ENCODE results near the gene YBX2.

The YBX2 gene

GRCh38 chr17:7283471-7284216 is 10.8 kb downstream of the YBX2 start:
- in situ Hi-C loops (cut with HindIII; ENCODE audit: low pct_ligation_motif_present, low pct_unique_long_range_greater_than_20kb, low sequenced_read_pairs), result no loop called here

GRCh38 chr17:7282752-7283321 is 11.6 kb downstream of the YBX2 start:
- in situ Hi-C loops (cut with HindIII; ENCODE audit: low pct_ligation_motif_present, low pct_unique_long_range_greater_than_20kb, low sequenced_read_pairs), result no loop called here
- no peak for DNase-seq

More at GRCh38 chr17:7283471-7284216, 10.8 kb downstream of the YBX2 start:
- DNase-seq, result no peak

- DNase-seq, result no peak
- in situ Hi-C loops (cut with HindIII; ENCODE audit: low pct_ligation_motif_present, low pct_unique_long_range_greater_than_20kb, low sequenced_read_pairs), result no loop called here
Measured at GRCh38 chr17:7281953-7282751, 12.3 kb downstream of the YBX2 start.

GRCh38 chr17:7281074-7281952 is 13.1 kb downstream of the YBX2 start, which contains the start of gene SLC2A4:
Gene SLC2A4 (plus strand): TSS chr17:7281718. CDS start chr17:7281935, 217 bp downstream.
- in situ Hi-C loops (cut with HindIII; ENCODE audit: low pct_ligation_motif_present, low pct_unique_long_range_greater_than_20kb, low sequenced_read_pairs), result no loop called here

GRCh38 chr17:7280519-7281073 is 13.8 kb downstream of the YBX2 start:
- DNase-seq, result peak; percentile 87
- in situ Hi-C loops (cut with HindIII; ENCODE audit: low pct_ligation_motif_present, low pct_unique_long_range_greater_than_20kb, low sequenced_read_pairs), result no loop called here

More at GRCh38 chr17:7281074-7281952, 13.1 kb downstream of the YBX2 start, which contains the start of gene SLC2A4:
- DNase-seq, result peak; percentile 97

- in situ Hi-C loops (cut with HindIII; ENCODE audit: low pct_ligation_motif_present, low pct_unique_long_range_greater_than_20kb, low sequenced_read_pairs), result no loop called here
- DNase-seq, result no peak
Measured at GRCh38 chr17:7279448-7279847, 15.0 kb downstream of the YBX2 start.

GRCh38 chr17:7266784-7267183 is 27.7 kb downstream of the YBX2 start:
- in situ Hi-C loops (cut with HindIII; ENCODE audit: low pct_ligation_motif_present, low pct_unique_long_range_greater_than_20kb, low sequenced_read_pairs), result no loop called here

GRCh38 chr17:7263801-7264078 is 30.7 kb downstream of the YBX2 start:
- in situ Hi-C loops (cut with HindIII; ENCODE audit: low pct_ligation_motif_present, low pct_unique_long_range_greater_than_20kb, low sequenced_read_pairs), result no loop called here
- no peak for DNase-seq

More at GRCh38 chr17:7266784-7267183, 27.7 kb downstream of the YBX2 start:
- DNase-seq, result no peak

GRCh38 chr17:7262935-7263800 is 31.3 kb downstream of the YBX2 start:
- in situ Hi-C loops (cut with HindIII; ENCODE audit: low pct_ligation_motif_present, low pct_unique_long_range_greater_than_20kb, low sequenced_read_pairs), result no loop called here
- DNase-seq, result no peak

- no peak for DNase-seq
- in situ Hi-C loops (cut with HindIII; ENCODE audit: low pct_ligation_motif_present, low pct_unique_long_range_greater_than_20kb, low sequenced_read_pairs), result no loop called here
Measured at GRCh38 chr17:7262192-7262934, 32.1 kb downstream of the YBX2 start, which contains the start of gene CLDN7. Gene CLDN7 (minus strand): TSS chr17:7262478. CDS start chr17:7262043, 435 bp downstream.

GRCh38 chr17:7261379-7262191 is 32.9 kb downstream of the YBX2 start:
- no peak for DNase-seq
- in situ Hi-C loops (cut with HindIII; ENCODE audit: low pct_ligation_motif_present, low pct_unique_long_range_greater_than_20kb, low sequenced_read_pairs), result no loop called here

GRCh38 chr17:7260651-7261378 is 33.6 kb downstream of the YBX2 start:
- no peak for DNase-seq
- in situ Hi-C loops (cut with HindIII; ENCODE audit: low pct_ligation_motif_present, low pct_unique_long_range_greater_than_20kb, low sequenced_read_pairs), result no loop called here

GRCh38 chr17:7260151-7260550 is 34.3 kb downstream of the YBX2 start:
- no peak for DNase-seq
- in situ Hi-C loops (cut with HindIII; ENCODE audit: low pct_ligation_motif_present, low pct_unique_long_range_greater_than_20kb, low sequenced_read_pairs), result no loop called here

GRCh38 chr17:7259555-7259889 is 34.9 kb downstream of the YBX2 start:
- DNase-seq, result no peak
- in situ Hi-C loops (cut with HindIII; ENCODE audit: low pct_ligation_motif_present, low pct_unique_long_range_greater_than_20kb, low sequenced_read_pairs), result no loop called here

- in situ Hi-C loops (cut with HindIII; ENCODE audit: low pct_ligation_motif_present, low pct_unique_long_range_greater_than_20kb, low sequenced_read_pairs), result no loop called here
- no peak for DNase-seq
Measured at GRCh38 chr17:7258731-7259554, 35.5 kb downstream of the YBX2 start.
